OCI-LY7 (cell line): ENCODE data around the gene DAGLA. TPM values are rescaled to one million over a fixed set of nuclear protein-coding genes. Genes with fewer than 3 reads are reported as not detected.

ENCODE experiments used
- BruUV-seq: library from RNA; stranded (reverse); fragments of 400-500 nt; replicated peaks from 2 replicates; lab custom pipeline; 2021; lab: Mats Ljungman, UMichigan
- CTCF ChIA-PET: fragments of 300-600 bp; sonication (Branson Sonifier 250); formaldehyde crosslinking; loops from one replicate; lab custom pipeline; 2022; ENCODE audit warnings: antibody characterized with exemption; ENCODE audit not compliant: unreplicated experiment; lab: Charles Lee
- POLR2A ChIA-PET: fragments of 300-600 bp; sonication (Branson Sonifier 250); formaldehyde crosslinking; loops from one replicate; lab custom pipeline; 2022; ENCODE audit warnings: antibody characterized with exemption; lab: Charles Lee
- DNase-seq: peaks from one replicate; pipeline ENCODE4 v3.0.0-alpha.2; 2015; ENCODE audit warnings: low spot score
- H2AFZ ChIP-seq: fragments of 200-600 bp; sonication (generic), shearing (Covaris generic); 2 replicates; pipeline ENCODE4 v1.6.1; 2014; ENCODE audit warnings: mild to moderate bottlenecking, antibody characterized with exemption, low read length, moderate library complexity
- H3K27ac ChIP-seq: fragments of 200-600 bp; sonication (generic); 2 replicates; pipeline ENCODE4 v1.5.1; 2014; ENCODE audit warnings: mixed run types, low read depth, mild to moderate bottlenecking, moderate library complexity, low read length, inconsistent platforms; ENCODE audit not compliant: poor library complexity, severe bottlenecking
- H3K36me3 ChIP-seq: fragments of 200-600 bp; sonication (generic); 2 replicates; pipeline ENCODE4 v1.6.1; 2014; ENCODE audit warnings: mild to moderate bottlenecking, antibody characterized with exemption, low read length, moderate library complexity, mixed read lengths; ENCODE audit not compliant: insufficient read depth
- H3K4me1 ChIP-seq: fragments of 200-600 bp; sonication (generic); 2 replicates; pipeline ENCODE4 v1.5.1; 2014; ENCODE audit warnings: mild to moderate bottlenecking, low read length; ENCODE audit not compliant: insufficient read depth, poor library complexity, severe bottlenecking
- H3K4me2 ChIP-seq: fragments of 200-600 bp; sonication (generic); 2 replicates; pipeline ENCODE4 v1.6.1; 2014; ENCODE audit warnings: mild to moderate bottlenecking, low read length
- H3K4me3 ChIP-seq: fragments of 200-600 bp; sonication (generic); 2 replicates; pipeline ENCODE4 v1.5.1; 2014; ENCODE audit warnings: mild to moderate bottlenecking, low read depth, low read length; ENCODE audit not compliant: poor library complexity, severe bottlenecking
- H3K79me2 ChIP-seq: fragments of 200-600 bp; sonication (generic); 2 replicates; pipeline ENCODE4 v1.6.1; 2016; ENCODE audit warnings: low read depth, mild to moderate bottlenecking, low read length, moderate library complexity, mixed read lengths; ENCODE audit not compliant: insufficient read depth
- H3K9me2 ChIP-seq: fragments of 200-600 bp; sonication (generic); 2 replicates; pipeline ENCODE4 v1.6.1; 2016; ENCODE audit warnings: mild to moderate bottlenecking, low read length, mixed read lengths; ENCODE audit not compliant: insufficient read depth
- H3K9me3 ChIP-seq: fragments of 200-600 bp; sonication (generic); 2 replicates; pipeline ENCODE4 v1.6.1; 2014; ENCODE audit warnings: mild to moderate bottlenecking, mixed run types, low read length, mixed read lengths
- H4K20me1 ChIP-seq: fragments of 200-600 bp; sonication (generic); 2 replicates; pipeline ENCODE4 v1.6.1; 2014; ENCODE audit warnings: mild to moderate bottlenecking, antibody characterized with exemption, low read length, moderate library complexity, mixed read lengths; ENCODE audit not compliant: insufficient read depth
- EZH2phosphoT487 ChIP-seq: fragments of 200-600 bp; sonication (generic); IDR thresholded peaks from 2 replicates; pipeline ENCODE4 v1.6.1; 2018; ENCODE audit warnings: low read depth, borderline replicate concordance, mild to moderate bottlenecking, mixed run types, antibody characterized with exemption, low read length, moderate library complexity, mixed read lengths
- intact Hi-C: fragments of 100-400 bp; cut with micrococcal nuclease; formaldehyde crosslinking; loops from one replicate; pipeline ENCODE4 v1.10.0; 2022; ENCODE audit not compliant: unreplicated experiment
- total RNA-seq, 2 experiments: library from RNA; depleted of rRNA in 1 of 2; stranded (reverse); fragments of >200 nt in 1 of 2; shearing (Covaris generic) in 1 of 2; gene quantifications; 2 replicates each; pipeline ENCODE4 v1.2.3, GENCODE V29; 2014 to 2022
- TF ChIP-seq, protein P1 (sequence below): fragments of 200-600 bp; sonication (generic); conservative IDR thresholded peaks from 2 replicates; pipeline ENCODE4 v1.5.1; 2014; ENCODE audit warnings: mild to moderate bottlenecking, antibody characterized with exemption, low read length, moderate library complexity, mixed read lengths

The DAGLA gene
- total RNA-seq, 2 experiments from 2014 or later, result not detected

DNA sequence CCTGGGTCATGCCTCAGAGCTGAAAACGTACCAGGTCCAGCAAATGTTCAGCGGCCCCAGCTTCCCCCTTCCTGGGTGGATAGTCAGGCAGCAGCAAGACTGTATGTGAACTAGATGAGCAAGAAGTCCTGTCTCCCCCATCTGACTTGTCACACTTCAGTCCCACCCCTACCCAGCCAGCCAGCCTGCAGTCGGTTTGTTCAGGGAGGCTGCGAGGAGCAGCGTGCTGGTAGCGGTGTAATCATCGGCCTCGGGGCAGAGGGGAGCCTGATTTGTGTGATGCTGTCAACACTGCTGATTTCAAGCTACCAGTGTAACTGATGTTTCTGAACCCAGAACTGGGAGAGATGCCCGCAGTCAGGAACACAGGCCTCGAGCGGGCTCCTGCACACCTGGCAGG lies 102.7 kb downstream of the DAGLA start:
- Histone ChIP-seq H3K4me2 (no peak overlapping the region), H2AFZ (no peak overlapping the region), H3K4me1 (no peaks in the 10 kb centered on the region), H4K20me1 (no peaks in the 10 kb centered on the region), H3K27ac (no peak overlapping the region), H3K36me3 (peaks cover 29% of the 10 kb centered on the region), H3K79me2 (no peaks in the 10 kb centered on the region), H3K4me3 (no peak overlapping the region), H3K9me3 (no peaks in the 10 kb centered on the region), H3K9me2 (no peaks in the 10 kb centered on the region)
- ChIA-PET CTCF (no interaction called here), POLR2A (interaction anchor here (0.9 kb wide), 1 partner anchor 10 kb away, joined by 3 read pairs; no protein-coding TSS in a partner anchor)
- TF ChIP-seq EZH2phosphoT487, result no peak
- TF ChIP-seq, protein P1, sequence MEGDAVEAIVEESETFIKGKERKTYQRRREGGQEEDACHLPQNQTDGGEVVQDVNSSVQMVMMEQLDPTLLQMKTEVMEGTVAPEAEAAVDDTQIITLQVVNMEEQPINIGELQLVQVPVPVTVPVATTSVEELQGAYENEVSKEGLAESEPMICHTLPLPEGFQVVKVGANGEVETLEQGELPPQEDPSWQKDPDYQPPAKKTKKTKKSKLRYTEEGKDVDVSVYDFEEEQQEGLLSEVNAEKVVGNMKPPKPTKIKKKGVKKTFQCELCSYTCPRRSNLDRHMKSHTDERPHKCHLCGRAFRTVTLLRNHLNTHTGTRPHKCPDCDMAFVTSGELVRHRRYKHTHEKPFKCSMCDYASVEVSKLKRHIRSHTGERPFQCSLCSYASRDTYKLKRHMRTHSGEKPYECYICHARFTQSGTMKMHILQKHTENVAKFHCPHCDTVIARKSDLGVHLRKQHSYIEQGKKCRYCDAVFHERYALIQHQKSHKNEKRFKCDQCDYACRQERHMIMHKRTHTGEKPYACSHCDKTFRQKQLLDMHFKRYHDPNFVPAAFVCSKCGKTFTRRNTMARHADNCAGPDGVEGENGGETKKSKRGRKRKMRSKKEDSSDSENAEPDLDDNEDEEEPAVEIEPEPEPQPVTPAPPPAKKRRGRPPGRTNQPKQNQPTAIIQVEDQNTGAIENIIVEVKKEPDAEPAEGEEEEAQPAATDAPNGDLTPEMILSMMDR, result no peak
- DNase-seq, result no peak
- intact Hi-C loops, result no loop called here
- BruUV-seq, result no TSS peak

DNA sequence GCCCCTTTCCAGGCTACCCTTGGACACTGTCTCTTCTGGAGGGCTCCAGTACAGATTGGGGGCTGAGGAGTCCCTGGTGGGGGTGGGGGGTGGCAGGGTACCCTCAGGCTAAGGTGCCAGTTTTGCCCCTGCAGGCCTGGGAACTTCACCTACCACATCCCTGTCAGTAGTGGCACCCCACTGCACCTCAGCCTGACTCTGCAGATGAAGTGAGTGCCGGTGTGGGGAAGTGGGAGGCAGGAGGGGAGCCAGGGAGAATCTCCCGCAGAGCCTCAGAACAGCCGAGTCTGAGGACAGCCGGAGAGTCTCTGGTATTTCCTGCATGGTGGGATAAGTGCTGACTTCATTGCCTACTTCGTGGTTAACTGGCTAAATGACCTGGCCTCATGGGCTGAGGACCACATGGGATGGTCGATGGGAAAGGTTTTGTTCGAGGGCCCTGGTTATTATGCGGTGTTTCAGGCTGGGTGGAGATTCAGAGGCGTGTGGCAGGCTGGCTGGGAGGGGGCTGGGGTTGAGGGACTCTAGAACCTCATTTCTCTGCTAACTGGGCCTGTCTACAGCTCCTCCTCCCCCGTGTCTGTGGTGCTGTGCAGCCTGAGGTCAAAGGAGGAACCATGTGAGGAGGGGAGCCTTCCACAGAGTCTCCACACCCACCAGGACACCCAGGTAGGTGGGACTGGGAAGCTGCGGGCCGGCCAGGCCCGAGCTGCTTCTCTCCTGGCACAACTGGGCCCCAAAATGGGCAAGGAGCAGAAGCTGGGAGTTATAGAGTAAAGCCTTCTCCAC lies 103.7 kb downstream of the DAGLA start:
- no TSS peak for BruUV-seq
- Histone ChIP-seq H3K4me1 (no peaks in the 10 kb centered on the region), H3K4me2 (no peak overlapping the region), H3K36me3 (peaks cover 40% of the 10 kb centered on the region), H3K79me2 (no peaks in the 10 kb centered on the region), H4K20me1 (no peaks in the 10 kb centered on the region), H3K9me2 (no peaks in the 10 kb centered on the region), H3K4me3 (no peak overlapping the region), H3K27ac (no peak overlapping the region), H3K9me3 (no peaks in the 10 kb centered on the region), H2AFZ (no peak overlapping the region)
- no peak for DNase-seq
- TF ChIP-seq EZH2phosphoT487, result no peak
- TF ChIP-seq, protein P1, result no peak
- intact Hi-C loops, result no loop called here
- ChIA-PET CTCF (interaction anchor here (1.0 kb wide), 1 partner anchor 9 kb away, joined by 3 read pairs; the partner anchor contains the start of genes FEN1 and TMEM258), POLR2A (interaction anchor here (0.5 kb wide), 1 partner anchor 325 kb away, joined by 3 read pairs; no protein-coding TSS in a partner anchor)

DNA sequence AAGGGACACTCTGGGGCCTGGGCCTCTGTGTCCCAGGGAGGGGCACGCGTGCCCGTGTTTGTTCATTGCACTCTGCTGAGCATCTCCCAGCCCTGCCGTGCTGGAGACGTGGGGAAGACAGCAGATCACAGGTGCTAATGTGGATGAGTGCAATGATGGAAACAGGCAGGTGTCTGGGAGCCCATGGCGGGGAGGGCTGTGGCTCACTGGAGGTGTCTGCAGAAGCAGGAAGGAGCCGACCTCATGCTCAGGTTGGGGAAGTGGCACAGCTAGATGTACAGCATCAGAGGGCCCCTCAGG lies 104.3 kb downstream of the DAGLA start:
- Histone ChIP-seq H2AFZ (no peak overlapping the region), H3K4me1 (no peaks in the 10 kb centered on the region), H3K4me3 (no peak overlapping the region), H3K79me2 (no peaks in the 10 kb centered on the region), H3K36me3 (peaks cover 45% of the 10 kb centered on the region), H3K9me2 (no peaks in the 10 kb centered on the region), H4K20me1 (no peaks in the 10 kb centered on the region), H3K9me3 (no peaks in the 10 kb centered on the region), H3K27ac (no peak overlapping the region), H3K4me2 (no peak overlapping the region)
- no peak for DNase-seq
- POLR2A ChIA-PET, result no interaction called here
- intact Hi-C loops, result no loop called here
- CTCF ChIA-PET, result interaction anchor here (1.0 kb wide), 1 partner anchor 8 kb away, joined by 3 read pairs; the partner anchor contains the start of genes FEN1 and TMEM258
- no TSS peak for BruUV-seq
- TF ChIP-seq, protein P1, result no peak
- TF ChIP-seq EZH2phosphoT487, result no peak
